ES-I3 (cell line): Measurements from ENCODE around the gene KRT4.

ENCODE experiments used
- H3K36me3 ChIP-seq: 2 replicates; pipeline ENCODE4 v1.6.1; 2013; ENCODE audit warnings: mild to moderate bottlenecking, low read length, control low read depth, moderate library complexity; ENCODE audit not compliant: insufficient read depth
- H3K4me1 ChIP-seq: 2 replicates; pipeline ENCODE4 v1.6.1; 2013; ENCODE audit warnings: mild to moderate bottlenecking, control low read depth, low read length; ENCODE audit not compliant: insufficient read depth
- H3K9ac ChIP-seq: 2 replicates; pipeline ENCODE4 v1.6.1; 2013; ENCODE audit warnings: low read depth, mild to moderate bottlenecking, low read length, moderate library complexity
- H3K9me3 ChIP-seq: 2 replicates; pipeline ENCODE4 v1.6.1; 2013; ENCODE audit warnings: mild to moderate bottlenecking, low read length, moderate library complexity; ENCODE audit not compliant: control insufficient read depth, insufficient read depth

KRT4 gene

GRCh38 chr12:52760623-52761022, 53.3 kb downstream of the KRT4 start:
- Histone ChIP-seq H3K9me3 (no peaks in the 10 kb centered on the region; the same call in 1 of the 2 replicates), H3K9ac (no peak overlapping the region), H3K4me1 (no peaks in the 10 kb centered on the region), H3K36me3 (no peaks in the 10 kb centered on the region)

GRCh38 chr12:52759695-52760094, 54.2 kb downstream of the KRT4 start:
- Histone ChIP-seq H3K9ac (no peak overlapping the region), H3K9me3 (no peaks in the 10 kb centered on the region; the same call in 1 of the 2 replicates), H3K4me1 (no peaks in the 10 kb centered on the region), H3K36me3 (no peaks in the 10 kb centered on the region)

GRCh38 chr12:52759218-52759617, 54.7 kb downstream of the KRT4 start:
- no peaks in the 10 kb centered on the region for H3K4me1 ChIP-seq
- no peaks in the 10 kb centered on the region; the same call in 1 of the 2 replicates for H3K9me3 ChIP-seq
- H3K36me3 ChIP-seq = no peaks in the 10 kb centered on the region
- H3K9ac ChIP-seq = no peak overlapping the region

GRCh38 chr12:52757449-52758176, 56.3 kb downstream of the KRT4 start:
- H3K9me3 ChIP-seq = no peaks in the 10 kb centered on the region; the same call in 1 of the 2 replicates
- H3K9ac ChIP-seq = no peak overlapping the region
- H3K36me3 ChIP-seq = no peaks in the 10 kb centered on the region
- H3K4me1 ChIP-seq = no peaks in the 10 kb centered on the region
